ENCODE results near the gene VEGFA.

Gene VEGFA

DNA sequence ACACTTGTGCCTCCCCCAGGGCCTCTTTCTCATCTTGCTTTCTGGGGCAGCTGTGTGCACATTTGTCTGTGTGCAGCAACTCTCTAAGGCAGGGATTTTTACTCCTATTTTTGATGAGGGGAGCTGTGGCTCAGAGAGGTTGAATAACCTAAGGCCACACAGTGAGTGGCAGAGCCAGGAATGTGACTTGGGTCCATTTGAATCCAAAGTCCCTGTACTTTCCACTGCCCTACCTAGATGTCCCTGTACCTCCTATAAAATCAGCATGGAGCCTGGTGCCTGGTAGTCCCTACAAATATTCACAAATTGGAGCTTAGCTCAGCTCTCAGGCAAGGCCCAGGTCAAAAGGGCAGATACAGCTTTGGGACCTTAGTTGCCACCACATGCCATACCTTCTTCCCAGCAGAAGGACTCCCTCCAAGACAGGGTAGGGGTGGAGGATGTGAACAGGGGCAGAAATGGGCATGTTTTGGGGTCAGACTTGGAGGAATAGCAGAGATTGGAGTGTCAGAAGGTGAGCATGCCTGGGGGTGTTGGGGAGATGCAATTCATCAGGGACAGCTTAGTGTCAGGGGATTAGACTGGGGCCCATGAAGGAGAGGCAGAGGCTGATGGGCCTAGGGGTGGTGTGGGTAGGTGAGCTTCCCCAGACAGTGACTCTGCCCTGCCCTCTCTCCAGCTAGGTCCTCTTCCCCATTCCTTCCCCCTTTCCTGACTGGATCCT, 4.1 kb upstream of the VEGFA start:
- TF ChIP-seq ZNF565 (CRISPR knock-in tag; conservative IDR thresholded peaks at IDR 0.05; ENCODE audit: low read depth): no peak
- TF ChIP-seq TOX (CRISPR knock-in tag; IDR thresholded peaks at IDR 0.05; ENCODE audit: borderline replicate concordance): no peak
- TF ChIP-seq SNAI2 (CRISPR knock-in tag; IDR thresholded peaks at IDR 0.05): no peak
- no peak for TF ChIP-seq ISL1 (CRISPR knock-in tag; IDR thresholded peaks at IDR 0.05)
- ATAC-seq: no peak

DNA sequence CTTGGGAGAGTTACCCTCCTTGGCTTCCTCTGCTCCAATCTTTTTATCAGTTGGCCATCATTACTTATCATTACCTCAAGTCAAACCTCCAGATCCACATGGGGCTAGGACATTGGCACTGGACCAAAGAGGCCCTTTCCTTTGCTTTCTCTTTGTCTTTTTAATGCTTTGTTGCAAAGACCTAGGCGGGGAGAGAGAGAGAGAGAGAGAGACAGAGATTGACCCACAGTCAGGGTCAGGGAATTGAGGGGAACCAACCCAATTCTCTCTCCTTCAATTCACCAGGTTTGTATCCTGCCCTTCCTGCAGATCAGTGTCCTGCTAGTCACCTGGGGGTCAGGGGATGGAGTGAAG, 3.5 kb upstream of the VEGFA start:
- no peak for ATAC-seq
- TF ChIP-seq ZNF70 (CRISPR knock-in tag; IDR thresholded peaks at IDR 0.05): no peak
- no peak for TF ChIP-seq PPARA (CRISPR knock-in tag; IDR thresholded peaks at IDR 0.05; ENCODE audit: borderline replicate concordance)
- TF ChIP-seq CSDC2 (CRISPR knock-in tag; IDR thresholded peaks at IDR 0.05): no peak
- TF ChIP-seq, protein P1, sequence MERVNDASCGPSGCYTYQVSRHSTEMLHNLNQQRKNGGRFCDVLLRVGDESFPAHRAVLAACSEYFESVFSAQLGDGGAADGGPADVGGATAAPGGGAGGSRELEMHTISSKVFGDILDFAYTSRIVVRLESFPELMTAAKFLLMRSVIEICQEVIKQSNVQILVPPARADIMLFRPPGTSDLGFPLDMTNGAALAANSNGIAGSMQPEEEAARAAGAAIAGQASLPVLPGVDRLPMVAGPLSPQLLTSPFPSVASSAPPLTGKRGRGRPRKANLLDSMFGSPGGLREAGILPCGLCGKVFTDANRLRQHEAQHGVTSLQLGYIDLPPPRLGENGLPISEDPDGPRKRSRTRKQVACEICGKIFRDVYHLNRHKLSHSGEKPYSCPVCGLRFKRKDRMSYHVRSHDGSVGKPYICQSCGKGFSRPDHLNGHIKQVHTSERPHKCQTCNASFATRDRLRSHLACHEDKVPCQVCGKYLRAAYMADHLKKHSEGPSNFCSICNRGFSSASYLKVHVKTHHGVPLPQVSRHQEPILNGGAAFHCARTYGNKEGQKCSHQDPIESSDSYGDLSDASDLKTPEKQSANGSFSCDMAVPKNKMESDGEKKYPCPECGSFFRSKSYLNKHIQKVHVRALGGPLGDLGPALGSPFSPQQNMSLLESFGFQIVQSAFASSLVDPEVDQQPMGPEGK (CRISPR knock-in tag; IDR thresholded peaks at IDR 0.05; ENCODE audit: borderline replicate concordance): no peak
- TF ChIP-seq ZFP3 (CRISPR knock-in tag; IDR thresholded peaks at IDR 0.05): no peak
- TF ChIP-seq SNAI2 (CRISPR knock-in tag; IDR thresholded peaks at IDR 0.05): no peak
- no peak for TF ChIP-seq RARB (CRISPR knock-in tag; IDR thresholded peaks at IDR 0.05)
- no peak for TF ChIP-seq ESRRG (CRISPR knock-in tag; IDR thresholded peaks at IDR 0.05)
- TF ChIP-seq, protein P2, sequence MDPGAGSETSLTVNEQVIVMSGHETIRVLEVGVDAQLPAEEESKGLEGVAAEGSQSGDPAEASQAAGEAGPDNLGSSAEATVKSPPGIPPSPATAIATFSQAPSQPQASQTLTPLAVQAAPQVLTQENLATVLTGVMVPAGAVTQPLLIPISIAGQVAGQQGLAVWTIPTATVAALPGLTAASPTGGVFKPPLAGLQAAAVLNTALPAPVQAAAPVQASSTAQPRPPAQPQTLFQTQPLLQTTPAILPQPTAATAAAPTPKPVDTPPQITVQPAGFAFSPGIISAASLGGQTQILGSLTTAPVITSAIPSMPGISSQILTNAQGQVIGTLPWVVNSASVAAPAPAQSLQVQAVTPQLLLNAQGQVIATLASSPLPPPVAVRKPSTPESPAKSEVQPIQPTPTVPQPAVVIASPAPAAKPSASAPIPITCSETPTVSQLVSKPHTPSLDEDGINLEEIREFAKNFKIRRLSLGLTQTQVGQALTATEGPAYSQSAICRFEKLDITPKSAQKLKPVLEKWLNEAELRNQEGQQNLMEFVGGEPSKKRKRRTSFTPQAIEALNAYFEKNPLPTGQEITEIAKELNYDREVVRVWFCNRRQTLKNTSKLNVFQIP (CRISPR knock-in tag; IDR thresholded peaks at IDR 0.05; ENCODE audit: borderline replicate concordance, low read depth): no peak
- no peak for TF ChIP-seq ZFP30 (CRISPR knock-in tag; IDR thresholded peaks at IDR 0.05)
- TF ChIP-seq, protein P3, sequence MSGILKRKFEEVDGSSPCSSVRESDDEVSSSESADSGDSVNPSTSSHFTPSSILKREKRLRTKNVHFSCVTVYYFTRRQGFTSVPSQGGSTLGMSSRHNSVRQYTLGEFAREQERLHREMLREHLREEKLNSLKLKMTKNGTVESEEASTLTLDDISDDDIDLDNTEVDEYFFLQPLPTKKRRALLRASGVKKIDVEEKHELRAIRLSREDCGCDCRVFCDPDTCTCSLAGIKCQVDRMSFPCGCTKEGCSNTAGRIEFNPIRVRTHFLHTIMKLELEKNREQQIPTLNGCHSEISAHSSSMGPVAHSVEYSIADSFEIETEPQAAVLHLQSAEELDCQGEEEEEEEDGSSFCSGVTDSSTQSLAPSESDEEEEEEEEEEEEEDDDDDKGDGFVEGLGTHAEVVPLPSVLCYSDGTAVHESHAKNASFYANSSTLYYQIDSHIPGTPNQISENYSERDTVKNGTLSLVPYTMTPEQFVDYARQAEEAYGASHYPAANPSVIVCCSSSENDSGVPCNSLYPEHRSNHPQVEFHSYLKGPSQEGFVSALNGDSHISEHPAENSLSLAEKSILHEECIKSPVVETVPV (CRISPR knock-in tag; IDR thresholded peaks at IDR 0.05): no peak
- no peak for TF ChIP-seq ZNF8 (CRISPR knock-in tag; IDR thresholded peaks at IDR 0.05)

DNA sequence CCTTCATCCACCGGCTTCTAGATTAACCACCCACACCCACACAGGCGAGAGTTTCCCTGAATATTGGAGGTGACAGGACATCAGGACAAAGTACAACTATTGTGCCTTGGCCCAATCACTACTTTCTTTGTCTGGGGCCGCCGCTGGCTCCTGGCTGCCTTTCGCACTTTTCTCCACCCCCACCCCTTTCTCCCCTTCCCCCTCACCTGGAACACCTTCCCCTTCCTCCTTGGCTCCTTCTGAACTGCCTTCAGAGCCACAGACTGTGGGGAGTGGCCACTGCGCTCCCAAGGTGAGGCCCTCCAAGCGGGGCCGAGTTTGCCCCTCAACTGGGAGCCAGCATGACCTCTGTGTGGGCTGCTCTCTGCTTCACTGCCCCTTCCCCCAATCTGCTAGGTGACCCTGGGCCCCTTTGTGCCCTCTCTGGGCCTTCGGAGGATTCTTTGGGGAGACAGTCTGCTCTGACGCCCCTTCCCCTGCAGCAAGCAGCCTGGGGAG, 3.0 kb upstream of the VEGFA start:
- ATAC-seq: no peak
- no peak for TF ChIP-seq ESRRG (CRISPR knock-in tag; IDR thresholded peaks at IDR 0.05)

DNA sequence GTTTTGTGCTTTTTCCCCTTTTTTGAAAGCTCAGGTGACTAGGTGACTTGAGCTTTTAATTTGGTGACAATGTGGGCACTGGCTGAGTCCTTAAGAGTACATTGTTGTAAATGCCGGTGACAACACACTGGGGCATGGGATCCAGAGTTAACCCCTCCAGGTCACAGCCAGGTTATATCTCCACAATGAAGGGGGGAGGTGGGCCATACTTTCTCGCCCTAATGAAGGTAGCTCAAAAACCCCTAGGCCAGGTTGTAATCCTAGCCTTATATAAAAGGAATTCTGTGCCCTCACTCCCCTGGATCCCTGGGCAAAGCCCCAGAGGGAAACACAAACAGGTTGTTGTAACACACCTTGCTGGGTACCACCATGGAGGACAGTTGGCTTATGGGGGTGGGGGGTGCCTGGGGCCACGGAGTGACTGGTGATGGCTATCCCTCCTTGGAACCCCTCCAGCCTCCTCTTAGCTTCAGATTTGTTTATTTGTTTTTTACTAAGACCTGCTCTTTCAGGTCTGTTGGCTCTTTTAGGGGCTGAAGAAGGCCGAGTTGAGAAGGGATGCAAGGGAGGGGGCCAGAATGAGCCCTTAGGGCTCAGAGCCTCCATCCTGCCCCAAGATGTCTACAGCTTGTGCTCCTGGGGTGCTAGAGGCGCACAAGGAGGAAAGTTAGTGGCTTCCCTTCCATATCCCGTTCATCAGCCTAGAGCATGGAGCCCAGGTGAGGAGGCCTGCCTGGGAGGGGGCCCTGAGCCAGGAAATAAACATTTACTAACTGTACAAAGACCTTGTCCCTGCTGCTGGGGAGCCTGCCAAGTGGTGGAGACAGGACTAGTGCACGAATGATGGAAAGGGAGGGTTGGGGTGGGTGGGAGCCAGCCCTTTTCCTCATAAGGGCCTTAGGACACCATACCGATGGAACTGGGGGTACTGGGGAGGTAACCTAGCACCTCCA, 2.2 kb upstream of the VEGFA start:
- ATAC-seq: no peak
- no peak for TF ChIP-seq TOX (CRISPR knock-in tag; IDR thresholded peaks at IDR 0.05; ENCODE audit: borderline replicate concordance)
- no peak for TF ChIP-seq RARB (CRISPR knock-in tag; IDR thresholded peaks at IDR 0.05)
- TF ChIP-seq BACH2 (CRISPR knock-in tag; IDR thresholded peaks at IDR 0.05; ENCODE audit: borderline replicate concordance): no peak

DNA sequence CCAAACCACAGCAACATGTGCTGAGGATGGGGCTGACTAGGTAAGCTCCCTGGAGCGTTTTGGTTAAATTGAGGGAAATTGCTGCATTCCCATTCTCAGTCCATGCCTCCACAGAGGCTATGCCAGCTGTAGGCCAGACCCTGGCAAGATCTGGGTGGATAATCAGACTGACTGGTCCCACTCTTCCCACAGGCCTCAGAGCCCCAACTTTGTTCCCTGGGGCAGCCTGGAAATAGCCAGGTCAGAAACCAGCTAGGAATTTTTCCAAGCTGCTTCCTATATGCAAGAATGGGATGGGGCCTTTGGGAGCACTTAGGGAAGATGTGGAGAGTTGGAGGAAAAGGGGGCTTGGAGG, 1.5 kb upstream of the VEGFA start:
- no peak for ATAC-seq
- TF ChIP-seq TCF4 (CRISPR knock-in tag; IDR thresholded peaks at IDR 0.05; ENCODE audit: borderline replicate concordance): no peak
- TF ChIP-seq OSR1 (CRISPR knock-in tag; IDR thresholded peaks at IDR 0.05): no peak
- TF ChIP-seq ZC3H10 (CRISPR knock-in tag; IDR thresholded peaks at IDR 0.05): no peak

DNA sequence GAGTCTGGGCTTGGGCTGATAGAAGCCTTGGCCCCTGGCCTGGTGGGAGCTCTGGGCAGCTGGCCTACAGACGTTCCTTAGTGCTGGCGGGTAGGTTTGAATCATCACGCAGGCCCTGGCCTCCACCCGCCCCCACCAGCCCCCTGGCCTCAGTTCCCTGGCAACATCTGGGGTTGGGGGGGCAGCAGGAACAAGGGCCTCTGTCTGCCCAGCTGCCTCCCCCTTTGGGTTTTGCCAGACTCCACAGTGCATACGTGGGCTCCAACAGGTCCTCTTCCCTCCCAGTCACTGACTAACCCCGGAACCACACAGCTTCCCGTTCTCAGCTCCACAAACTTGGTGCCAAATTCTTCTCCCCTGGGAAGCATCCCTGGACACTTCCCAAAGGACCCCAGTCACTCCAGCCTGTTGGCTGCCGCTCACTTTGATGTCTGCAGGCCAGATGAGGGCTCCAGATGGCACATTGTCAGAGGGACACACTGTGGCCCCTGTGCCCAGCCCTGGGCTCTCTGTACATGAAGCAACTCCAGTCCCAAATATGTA, 957 bp upstream of the VEGFA start:
- TF ChIP-seq ZNF565 (CRISPR knock-in tag; conservative IDR thresholded peaks at IDR 0.05; ENCODE audit: low read depth) (no peak), TCF4 (CRISPR knock-in tag; IDR thresholded peaks at IDR 0.05; ENCODE audit: borderline replicate concordance) (0 out of 2 replicates have a peak, but pooled peaks have one; percentile 9), CSDC2 (CRISPR knock-in tag; IDR thresholded peaks at IDR 0.05) (no peak), ESRRG (CRISPR knock-in tag; IDR thresholded peaks at IDR 0.05) (no peak), RARB (CRISPR knock-in tag; IDR thresholded peaks at IDR 0.05) (no peak), PPARA (CRISPR knock-in tag; IDR thresholded peaks at IDR 0.05; ENCODE audit: borderline replicate concordance) (no peak), TOX (CRISPR knock-in tag; IDR thresholded peaks at IDR 0.05; ENCODE audit: borderline replicate concordance) (no peak)
- TF ChIP-seq, protein P1 (CRISPR knock-in tag; IDR thresholded peaks at IDR 0.05; ENCODE audit: borderline replicate concordance): no peak
- TF ChIP-seq, protein P4, sequence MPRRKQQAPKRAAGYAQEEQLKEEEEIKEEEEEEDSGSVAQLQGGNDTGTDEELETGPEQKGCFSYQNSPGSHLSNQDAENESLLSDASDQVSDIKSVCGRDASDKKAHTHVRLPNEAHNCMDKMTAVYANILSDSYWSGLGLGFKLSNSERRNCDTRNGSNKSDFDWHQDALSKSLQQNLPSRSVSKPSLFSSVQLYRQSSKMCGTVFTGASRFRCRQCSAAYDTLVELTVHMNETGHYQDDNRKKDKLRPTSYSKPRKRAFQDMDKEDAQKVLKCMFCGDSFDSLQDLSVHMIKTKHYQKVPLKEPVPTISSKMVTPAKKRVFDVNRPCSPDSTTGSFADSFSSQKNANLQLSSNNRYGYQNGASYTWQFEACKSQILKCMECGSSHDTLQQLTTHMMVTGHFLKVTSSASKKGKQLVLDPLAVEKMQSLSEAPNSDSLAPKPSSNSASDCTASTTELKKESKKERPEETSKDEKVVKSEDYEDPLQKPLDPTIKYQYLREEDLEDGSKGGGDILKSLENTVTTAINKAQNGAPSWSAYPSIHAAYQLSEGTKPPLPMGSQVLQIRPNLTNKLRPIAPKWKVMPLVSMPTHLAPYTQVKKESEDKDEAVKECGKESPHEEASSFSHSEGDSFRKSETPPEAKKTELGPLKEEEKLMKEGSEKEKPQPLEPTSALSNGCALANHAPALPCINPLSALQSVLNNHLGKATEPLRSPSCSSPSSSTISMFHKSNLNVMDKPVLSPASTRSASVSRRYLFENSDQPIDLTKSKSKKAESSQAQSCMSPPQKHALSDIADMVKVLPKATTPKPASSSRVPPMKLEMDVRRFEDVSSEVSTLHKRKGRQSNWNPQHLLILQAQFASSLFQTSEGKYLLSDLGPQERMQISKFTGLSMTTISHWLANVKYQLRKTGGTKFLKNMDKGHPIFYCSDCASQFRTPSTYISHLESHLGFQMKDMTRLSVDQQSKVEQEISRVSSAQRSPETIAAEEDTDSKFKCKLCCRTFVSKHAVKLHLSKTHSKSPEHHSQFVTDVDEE (CRISPR knock-in tag; IDR thresholded peaks at IDR 0.05): no peak
- ATAC-seq: peak; percentile 1; the same call in 2 of the 3 replicates

All from SK-N-SH treated with all-trans-retinoic acid at 6 μM for 48 hours (cell line).